Glomerular visceral epithelial cell (primary cell): ENCODE measurements around the gene NAV2.
"Not testable (repeated sequence)": the region's sequence is repeated elsewhere in the genome, so short reads cannot be mapped to it uniquely, and the experiment has no call there.

Experiments
- DNase-seq: peaks from one replicate; pipeline ENCODE4 v3.0.0-alpha.2; 2016; ENCODE audit errors: extremely low spot score

NAV2 gene

GRCh38 chr11:20003351-20003750 is 290.7 kb downstream of the NAV2 start:
- DNase-seq = no peak

DNA sequence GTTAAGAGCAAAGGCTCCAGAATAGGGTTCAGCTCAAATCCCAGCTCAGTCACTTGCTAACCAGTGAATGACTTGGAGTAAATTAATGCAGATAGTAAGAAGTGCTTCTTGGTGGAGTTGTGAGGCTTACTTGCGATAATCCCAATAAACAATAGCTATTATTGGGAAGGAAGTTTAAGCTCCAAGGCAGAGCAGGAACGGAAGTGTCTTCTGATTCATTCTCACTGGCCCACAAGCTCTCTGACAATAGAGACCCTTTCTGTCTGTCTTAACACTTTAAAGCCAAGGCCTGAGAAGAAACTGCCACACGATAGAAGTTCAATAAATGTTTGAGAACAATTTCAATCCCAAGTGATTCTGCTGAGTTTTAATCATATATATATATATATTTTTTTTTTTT is 292.2 kb downstream of the NAV2 start:
- DNase-seq = no peak

- no peak for DNase-seq
These were observed 293.1 kb downstream of the NAV2 start for GRCh38 chr11:20005747-20006146.

GRCh38 chr11:20006618-20007017 is 294.0 kb downstream of the NAV2 start:
- DNase-seq = not testable (repeated sequence)

- DNase-seq = no peak
These were observed 294.7 kb downstream of the NAV2 start for GRCh38 chr11:20007386-20007785.

- DNase-seq = no peak
These were observed 295.7 kb downstream of the NAV2 start for GRCh38 chr11:20008190-20008870.

- DNase-seq = no peak
These were observed 296.4 kb downstream of the NAV2 start for GRCh38 chr11:20008871-20009644.

DNA sequence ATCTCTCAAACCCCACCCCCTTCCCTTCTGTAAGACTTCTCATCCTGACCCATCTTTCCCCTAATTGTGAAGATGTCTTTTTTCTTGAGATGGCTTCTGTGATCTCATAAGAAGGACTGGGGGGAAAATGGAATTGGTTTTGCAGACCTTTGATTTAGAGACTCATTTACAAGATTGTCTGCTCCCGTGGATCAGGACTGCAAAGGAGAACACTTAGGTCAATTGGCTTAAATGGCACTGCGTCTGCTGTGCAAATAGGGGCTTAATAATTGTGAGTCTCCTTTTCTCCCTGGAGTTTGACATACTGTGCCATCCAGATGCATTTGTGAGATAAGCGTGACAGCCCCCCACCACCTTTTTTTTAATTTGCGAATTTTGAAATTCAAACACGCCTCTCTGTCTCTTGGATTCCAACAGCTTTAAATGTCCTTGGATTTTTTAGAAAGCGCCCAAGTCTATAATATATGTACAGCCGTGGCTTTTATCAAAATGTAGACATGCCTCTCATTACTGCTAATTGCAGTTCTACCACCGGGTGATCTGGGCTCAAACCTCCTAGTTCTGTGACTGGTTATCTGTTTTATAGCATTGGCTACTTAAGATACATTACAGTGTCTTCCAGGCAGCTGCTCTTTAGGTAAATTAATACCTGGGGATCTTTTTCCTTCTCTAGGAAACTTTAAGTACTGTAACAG is 297.7 kb downstream of the NAV2 start:
- no peak for DNase-seq

GRCh38 chr11:20010851-20011225 is 298.2 kb downstream of the NAV2 start:
- no peak for DNase-seq

DNA sequence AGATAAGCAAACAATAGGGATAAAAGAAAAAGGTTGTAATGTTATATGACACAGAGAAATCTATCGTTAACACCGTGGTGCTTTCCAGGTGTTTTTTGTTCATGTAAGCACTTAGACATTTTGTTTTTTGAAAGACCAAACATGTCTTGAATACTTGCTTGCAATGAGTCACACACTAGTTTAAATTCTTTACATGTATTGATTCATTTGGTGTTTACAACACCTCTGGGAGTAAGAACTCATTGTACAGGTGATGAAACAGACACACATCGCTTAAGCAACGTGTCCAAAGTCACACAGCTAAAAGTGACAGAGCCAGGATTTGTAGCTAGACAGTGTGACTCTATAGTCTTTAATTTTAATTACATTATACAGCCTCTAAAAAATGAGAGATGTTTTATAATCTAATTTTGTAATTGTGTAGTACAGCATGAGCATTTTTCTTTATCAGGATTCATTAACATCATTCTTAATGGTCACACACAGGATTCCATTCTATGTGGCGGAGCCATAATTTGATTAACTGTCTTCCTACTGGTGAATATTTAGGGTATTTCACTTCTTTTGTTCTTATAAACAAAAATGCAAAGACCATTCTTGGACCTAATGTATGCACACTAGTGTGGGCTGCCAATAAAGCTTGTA is 298.8 kb downstream of the NAV2 start:
- no peak for DNase-seq

DNA sequence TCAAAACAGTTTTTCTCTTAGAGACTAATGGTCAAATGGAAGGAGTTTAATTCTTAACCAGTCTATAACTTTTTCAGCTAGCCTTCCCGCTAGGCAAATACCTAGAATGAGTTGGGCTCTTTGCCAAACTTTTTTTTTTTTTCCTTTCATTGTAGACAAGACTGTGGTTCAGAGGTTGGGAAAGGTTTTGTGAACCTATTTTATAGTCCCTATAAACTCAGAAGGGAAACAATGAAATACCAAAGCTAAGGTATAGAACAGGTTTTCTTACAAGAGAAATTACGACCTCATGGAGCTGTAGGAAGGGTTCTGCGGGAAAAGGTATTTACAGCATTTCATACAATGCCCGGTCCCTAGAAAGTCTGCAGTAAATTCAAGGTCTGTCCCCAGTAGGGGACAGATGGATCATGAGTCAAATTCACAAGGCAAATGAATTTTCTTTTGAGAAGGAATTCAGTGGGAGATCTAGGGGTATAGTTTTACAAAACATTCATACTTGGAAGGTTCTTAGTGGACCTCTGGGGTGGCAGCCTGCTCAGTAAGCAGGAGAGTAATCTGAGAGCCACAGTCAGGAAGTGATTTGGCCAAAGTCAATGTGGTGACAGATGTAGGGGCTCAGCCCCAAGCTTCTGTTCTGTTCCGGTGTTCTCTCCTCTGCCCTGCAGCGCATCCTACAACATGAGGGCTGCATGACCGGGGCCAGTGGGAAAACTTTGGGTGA is 300.9 kb downstream of the NAV2 start:
- no peak for DNase-seq

DNA sequence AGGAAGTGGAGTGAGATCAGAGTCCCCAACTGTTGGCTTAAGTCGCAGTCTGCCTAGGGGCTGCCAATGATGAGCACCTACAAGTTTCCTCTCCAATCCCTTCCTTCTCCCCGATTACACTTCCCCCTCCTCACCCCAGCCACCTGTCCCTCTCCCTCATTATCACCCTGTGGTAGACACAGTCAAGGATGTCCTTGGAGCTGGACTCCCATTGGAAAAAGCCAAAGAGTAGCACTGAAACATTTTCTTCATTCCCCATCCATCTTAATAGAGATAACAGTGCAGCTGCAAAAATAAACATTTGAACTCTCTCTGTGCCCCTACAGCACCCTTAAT is 301.4 kb downstream of the NAV2 start:
- no peak for DNase-seq

DNA sequence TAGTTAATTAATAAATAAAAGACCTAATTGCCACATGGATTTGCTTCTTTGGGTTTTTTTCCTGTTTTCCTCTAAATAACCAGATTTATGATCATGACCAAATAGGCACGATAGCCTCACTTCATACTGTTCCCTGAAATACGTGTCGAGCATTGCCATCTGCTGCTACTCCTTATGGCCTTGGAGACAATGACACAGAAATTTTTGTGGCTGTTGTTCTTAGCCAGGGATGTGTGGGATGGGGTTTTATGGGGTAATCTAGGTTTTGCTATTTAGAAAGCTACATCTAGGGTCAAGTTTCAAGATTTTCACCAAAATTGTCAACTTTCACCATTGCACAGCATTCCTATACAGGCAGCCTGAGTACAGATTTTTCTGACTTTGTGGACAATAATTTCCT is 302.5 kb downstream of the NAV2 start:
- no peak for DNase-seq

DNA sequence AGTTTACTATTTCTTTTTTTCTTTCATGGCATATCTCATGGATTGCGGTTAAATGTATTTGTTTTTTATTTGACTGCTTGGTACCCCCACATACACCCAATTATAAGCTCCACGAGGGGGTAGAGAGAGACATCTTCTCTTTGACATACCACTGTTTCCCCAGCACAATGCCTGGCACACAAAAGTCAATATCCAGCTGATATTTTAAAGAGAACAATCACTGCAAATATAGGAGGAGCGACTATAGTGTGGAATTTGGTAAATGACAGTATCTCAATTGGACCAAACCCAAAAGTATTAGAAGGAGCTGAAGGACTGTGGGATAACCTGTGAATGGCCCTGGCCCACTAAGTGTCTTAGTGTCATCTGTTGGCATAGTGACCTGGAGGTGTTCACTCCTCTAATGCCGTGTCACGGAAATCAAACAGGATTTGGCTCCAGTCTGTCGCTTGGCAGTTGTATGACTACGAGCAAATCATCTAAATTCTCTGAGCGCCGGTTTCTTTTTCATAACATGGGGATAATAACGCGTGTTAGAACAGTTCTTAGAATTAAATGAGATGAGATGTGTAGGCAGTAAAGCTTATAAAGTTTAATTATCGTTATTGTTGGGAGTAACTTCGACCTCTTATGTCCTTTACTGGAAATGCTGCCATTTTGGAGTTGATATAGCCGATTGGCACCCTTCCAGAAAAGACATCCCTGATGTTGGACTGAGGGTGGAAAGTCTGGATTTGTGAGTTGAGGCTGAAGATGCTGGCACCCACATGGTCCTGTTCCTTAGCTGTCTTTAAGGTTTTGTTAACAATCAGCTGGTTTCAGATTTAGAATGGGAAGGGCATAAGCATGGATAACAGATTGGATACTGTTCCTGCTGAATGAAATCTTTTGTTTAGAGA is 303.1 kb downstream of the NAV2 start:
- DNase-seq = peak; percentile 14

DNA sequence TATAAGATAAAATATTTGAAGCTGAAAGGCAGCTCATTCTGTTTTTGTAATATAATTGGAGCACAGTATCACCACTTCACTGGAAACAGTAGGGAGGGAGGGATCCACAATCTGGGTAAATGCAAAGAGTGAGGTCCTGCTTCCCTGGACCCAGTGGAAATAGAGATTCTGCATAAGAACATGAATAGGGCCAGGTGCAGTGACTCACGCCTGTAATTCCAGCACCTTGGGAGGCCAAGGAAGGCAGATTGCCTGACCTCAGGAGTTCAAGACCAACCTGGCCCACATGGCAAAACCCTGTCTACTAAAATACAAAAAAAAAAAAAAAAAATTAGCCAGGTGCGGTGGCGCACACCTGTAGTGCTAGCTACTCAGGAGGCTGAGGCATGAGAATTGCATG is 303.9 kb downstream of the NAV2 start:
- DNase-seq = no peak

DNA sequence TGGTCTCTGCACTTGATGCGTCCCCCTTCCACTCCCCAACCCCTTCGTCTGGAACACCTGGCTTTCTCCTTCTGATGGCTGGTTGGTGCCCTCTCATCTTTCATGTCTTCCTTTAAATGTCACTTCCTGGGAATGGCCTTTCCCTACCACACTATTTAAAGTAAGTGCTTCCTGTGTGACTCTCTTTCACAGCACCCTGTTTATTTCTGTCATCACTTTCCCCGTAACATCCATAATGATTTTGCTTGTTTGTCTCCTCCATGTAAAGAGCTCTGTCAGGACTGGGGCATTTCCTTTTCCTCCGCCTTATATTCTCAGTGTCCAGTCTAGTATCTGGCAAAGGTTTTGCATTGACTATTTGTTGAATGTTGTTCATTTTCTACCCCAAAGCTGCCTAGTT is 304.7 kb downstream of the NAV2 start:
- no peak for DNase-seq

DNA sequence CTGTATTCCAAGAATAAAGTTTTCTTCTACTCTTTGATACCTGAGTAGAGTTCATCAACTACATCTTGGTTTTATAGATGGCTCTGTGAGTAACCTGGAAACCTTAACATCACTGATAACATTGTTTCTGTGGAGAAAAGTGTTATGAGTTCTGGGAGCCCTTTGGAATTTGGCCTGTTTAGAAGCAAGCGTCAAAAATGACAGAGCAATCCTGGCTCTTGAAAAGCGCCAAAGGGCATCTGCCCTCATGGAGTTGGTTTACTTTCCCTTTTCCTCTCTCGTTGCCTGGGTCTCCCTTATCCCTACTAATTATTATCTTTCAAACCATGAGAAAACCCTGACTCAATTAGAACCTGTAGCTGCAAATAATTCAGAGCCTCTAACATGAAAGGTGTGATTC is 307.6 kb downstream of the NAV2 start:
- DNase-seq = no peak

- DNase-seq = no peak
These were observed 308.1 kb downstream of the NAV2 start for GRCh38 chr11:20020716-20021115.

DNA sequence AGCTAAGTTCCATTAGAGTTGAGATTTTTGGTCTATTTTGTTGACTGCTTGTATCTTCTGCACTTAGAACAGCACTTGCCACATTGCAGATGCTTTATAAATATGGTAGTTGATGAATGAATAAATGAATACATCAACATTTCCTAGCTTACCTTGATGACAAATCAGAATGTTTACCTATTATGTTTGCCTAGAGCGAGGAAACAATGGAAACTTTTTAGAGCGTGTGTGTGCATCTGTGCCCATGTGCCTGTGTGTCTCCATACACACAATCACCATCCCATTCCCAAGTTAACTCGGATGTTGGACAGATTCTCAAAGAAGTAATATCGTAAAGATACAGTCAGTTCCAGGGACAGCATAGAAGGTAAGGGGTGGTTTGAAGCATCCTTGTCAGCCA is 308.6 kb downstream of the NAV2 start:
- DNase-seq = no peak

- no peak for DNase-seq
These were observed 309.2 kb downstream of the NAV2 start for GRCh38 chr11:20021771-20022362.
